Activated CD4-positive, alpha-beta T cell treated with anti-CD3 and anti-CD28 coated beads for 48 hours (primary cell): ENCODE data around the gene P3H4.
"Not testable (repeated sequence)": the region's sequence is repeated elsewhere in the genome, so short reads cannot be mapped to it uniquely, and the experiment has no call there.

Source experiments
- DNase-seq: peaks from one replicate; pipeline ENCODE4 v3.0.0-alpha.2; 2020

P3H4 gene

GRCh38 chr17:41811549-41812380 lies at the start of gene P3H4:
Gene P3H4 (minus strand): TSS chr17:41811949. CDS start chr17:41811915, 34 bp downstream.
- DNase-seq, result peak; percentile 79

DNA sequence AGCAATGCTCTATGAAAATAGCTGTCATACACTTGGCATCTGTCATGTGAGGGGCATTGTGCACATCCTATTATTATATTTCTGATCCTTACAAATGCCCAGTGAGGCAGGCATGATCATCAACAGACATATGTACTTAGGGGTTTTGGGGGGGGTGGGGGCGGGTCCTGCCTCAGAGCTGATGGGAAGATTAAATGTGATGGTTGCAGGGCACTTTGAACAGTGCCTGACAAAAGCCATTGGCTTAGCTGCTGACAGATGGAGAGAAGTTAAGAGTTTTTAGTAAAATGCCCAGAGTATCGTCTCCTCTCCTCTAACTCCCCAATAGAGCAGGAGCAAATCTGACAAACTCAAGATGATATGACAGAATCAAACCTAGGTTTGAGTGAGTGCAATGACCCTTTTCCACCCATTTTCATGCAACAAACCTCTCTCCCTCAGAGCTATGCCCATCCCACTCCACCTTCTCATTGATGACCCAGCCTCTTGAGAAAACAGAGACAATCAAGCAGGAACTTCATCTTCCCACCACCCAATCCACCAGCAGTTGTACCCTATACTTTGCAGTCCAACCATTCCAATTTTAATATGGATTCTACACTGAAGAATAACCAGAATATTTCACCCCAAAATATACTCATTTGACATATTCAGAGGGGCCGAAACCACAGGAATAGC lies 48.6 kb upstream of the P3H4 start:
- no peak for DNase-seq

GRCh38 chr17:41851382-41851781 lies 39.6 kb upstream of the P3H4 start:
- DNase-seq, result not testable (repeated sequence)

DNA sequence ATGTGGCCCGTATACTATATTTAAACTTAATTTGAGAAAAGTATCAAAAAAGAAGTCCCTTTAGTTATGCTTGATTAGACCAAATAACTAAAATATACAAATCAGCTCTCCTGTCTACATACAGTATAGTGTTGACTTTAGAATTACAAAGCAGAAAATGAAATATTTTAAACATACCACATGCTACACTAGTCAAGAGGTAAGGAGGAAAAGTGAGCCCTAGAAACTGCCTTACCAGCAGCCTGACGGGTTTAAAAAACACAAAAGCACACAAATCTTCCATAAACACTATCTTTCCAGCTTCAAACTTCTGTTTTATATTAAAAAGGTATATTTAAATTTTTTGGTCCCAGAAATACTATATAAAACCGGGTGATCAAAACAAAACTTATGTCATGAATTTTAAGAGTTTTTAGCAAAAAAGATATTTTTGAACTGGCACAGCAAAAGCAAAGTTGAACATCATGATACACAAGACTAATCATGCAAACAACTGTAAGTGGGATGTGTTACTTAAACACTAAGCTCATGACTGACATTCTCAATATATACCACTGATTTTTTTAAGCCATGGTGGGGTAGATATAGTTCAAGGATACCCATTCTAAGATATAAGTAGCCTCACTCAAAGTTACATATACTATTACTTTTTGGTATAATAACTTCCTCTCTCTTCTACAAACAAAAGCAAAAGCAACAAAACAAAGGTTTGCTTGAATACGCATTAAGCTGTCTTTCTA lies 37.7 kb upstream of the P3H4 start:
- no peak for DNase-seq

DNA sequence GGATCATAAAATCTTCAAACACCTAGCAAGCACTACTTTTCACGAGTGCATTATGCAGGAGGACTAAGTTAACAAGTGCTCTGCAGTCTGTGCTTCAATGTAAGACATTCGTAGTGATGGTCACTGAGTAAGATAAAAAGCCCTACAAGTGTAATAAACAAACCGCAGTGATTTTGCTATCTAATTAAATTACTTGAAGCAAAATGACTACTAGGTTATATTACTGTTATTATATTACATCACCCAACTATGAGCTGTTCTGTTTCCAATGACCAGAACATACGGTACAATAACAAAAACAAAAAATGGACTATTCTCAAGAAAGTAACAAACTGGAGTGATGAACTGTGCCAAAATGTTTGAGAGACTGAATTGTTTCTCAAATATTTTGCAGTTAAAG lies 37.0 kb upstream of the P3H4 start:
- DNase-seq, result no peak

DNA sequence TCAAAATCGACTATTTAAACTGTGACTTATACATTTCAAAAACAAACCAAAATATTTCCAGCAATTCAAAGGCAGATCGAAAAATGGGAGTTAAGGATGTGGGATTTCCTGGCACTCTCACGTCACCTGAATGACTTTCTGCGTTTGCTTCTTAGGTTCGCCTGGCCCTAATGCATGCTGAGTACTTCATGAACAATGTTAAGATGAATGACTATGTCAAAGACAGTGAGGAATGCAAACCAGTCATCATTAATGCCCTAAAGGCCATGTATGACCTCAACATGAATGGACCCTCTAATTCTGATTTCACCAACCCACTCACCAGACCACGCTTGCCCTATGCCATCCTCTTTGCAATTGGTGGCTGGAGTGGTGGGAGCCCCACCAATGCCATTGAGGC lies 33.2 kb upstream of the P3H4 start:
- no peak for DNase-seq

GRCh38 chr17:41840781-41841180 lies 29.0 kb upstream of the P3H4 start:
- not testable (repeated sequence) for DNase-seq

DNA sequence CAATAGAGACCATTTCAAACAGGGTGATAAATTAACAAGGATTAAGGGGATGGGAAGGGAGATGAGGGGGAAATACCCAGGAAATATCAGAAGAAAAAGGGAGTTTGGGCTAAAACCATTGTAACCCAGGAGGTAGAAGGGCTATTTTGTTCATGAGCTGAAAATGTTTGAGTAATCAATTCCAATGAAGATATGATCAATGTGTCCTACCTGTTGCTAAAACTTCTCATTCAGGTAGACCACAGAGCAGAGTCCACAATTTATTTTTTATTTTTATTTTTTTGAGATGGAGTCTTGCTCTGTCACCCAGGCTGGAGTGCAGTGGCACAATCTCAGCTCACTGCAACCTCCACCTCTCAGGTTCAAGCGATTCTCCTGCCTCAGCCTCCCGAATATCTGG lies 27.7 kb upstream of the P3H4 start:
- DNase-seq, result not testable (repeated sequence)

GRCh38 chr17:41837761-41838538 lies 26.2 kb upstream of the P3H4 start, which contains the start of gene KLHL10:
Gene KLHL10 (plus strand): TSS chr17:41837825. CDS start chr17:41837933, 108 bp downstream.
- DNase-seq, result no peak

- DNase-seq, result no peak
These were observed 24.9 kb upstream of the P3H4 start for GRCh38 chr17:41836550-41837196.

- peak; percentile 65 for DNase-seq
These were observed 24.2 kb upstream of the P3H4 start, which contains the start of gene NT5C3B for GRCh38 chr17:41835800-41836549. Gene NT5C3B (minus strand): TSS chr17:41836232. CDS start chr17:41836193, 39 bp downstream.

GRCh38 chr17:41835214-41835799 lies 23.6 kb upstream of the P3H4 start:
- DNase-seq, result no peak

GRCh38 chr17:41829961-41830360 lies 18.2 kb upstream of the P3H4 start:
- not testable (repeated sequence) for DNase-seq

GRCh38 chr17:41825175-41825845 lies 13.6 kb upstream of the P3H4 start:
- no peak for DNase-seq

DNA sequence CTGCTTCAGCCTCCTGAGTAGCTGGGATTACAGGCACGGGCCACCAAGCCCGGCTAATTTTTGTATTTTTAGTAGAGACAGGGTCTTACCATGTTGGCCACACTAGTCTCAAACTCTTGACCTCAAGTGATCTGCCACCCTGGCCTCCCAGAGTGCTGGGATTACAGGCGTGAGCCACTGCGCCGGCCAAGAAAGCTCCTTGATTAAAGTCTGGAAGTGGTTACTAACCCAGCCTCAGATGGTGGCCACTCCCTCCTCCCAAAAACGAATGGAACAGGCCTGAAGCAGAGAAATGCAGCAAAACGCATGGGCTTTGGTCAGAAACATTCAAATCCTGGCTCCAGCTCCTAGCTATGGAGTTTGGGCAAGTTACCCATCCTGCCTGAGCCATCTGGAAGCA lies 12.3 kb upstream of the P3H4 start:
- DNase-seq, result no peak

- no peak for DNase-seq
These were observed 11.8 kb upstream of the P3H4 start for GRCh38 chr17:41823580-41823979.

- DNase-seq, result no peak
These were observed 11.4 kb upstream of the P3H4 start for GRCh38 chr17:41823141-41823524.

DNA sequence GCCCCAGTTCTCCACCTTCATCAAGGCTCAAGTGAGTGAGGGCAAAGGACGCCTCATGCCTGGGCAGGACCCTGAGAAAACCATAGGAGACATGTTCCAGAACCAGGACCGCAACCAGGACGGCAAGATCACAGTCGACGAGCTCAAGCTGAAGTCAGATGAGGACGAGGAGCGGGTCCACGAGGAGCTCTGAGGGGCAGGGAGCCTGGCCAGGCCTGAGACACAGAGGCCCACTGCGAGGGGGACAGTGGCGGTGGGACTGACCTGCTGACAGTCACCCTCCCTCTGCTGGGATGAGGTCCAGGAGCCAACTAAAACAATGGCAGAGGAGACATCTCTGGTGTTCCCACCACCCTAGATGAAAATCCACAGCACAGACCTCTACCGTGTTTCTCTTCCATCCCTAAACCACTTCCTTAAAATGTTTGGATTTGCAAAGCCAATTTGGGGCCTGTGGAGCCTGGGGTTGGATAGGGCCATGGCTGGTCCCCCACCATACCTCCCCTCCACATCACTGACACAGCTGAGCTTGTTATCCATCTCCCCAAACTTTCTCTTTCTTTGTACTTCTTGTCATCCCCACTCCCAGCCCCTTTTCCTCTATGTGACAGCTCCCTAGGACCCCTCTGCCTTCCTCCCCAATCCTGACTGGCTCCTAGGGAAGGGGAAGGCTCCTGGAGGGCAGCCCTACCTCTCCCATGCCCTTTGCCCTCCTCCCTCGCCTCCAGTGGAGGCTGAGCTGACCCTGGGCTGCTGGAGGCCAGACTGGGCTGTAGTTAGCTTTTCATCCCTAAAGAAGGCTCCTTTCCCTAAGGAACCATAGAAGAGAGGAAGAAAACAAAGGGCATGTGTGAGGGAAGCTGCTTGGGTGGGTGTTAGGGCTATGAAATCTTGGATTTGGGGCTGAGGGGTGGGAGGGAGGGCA lies 10.7 kb upstream of the P3H4 start:
- DNase-seq, result no peak

DNA sequence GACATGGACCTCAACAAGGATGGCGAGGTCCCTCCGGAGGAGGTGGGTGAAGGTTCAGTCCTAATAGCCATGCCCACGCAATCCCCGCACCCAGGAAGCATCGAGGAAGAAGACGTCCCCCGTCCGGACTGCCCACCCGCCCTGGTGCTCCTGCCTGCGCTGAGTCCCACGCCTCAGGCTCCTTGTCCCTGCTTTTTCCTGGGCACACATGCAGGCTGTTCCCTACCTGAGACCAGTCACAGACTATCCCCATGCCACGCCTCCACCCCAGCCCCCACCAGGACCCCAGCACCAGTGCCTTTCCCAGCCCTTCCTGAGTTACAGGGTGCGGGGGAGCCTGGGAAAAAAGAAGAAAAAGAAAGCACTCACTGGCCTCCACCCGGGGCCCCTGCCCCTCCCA lies 10.0 kb upstream of the P3H4 start:
- DNase-seq, result no peak
